GM21367 (cell line): ENCODE measurements around the gene CPOX.
"Not testable (repeated sequence)": the region's sequence is repeated elsewhere in the genome, so short reads cannot be mapped to it uniquely, and the experiment has no call there.

Experiments
- ATAC-seq: cut with Tn5 transposase; IDR thresholded peaks from one replicate; pipeline ENCODE4 v1.9.1; 2021; ENCODE audit not compliant: unreplicated experiment

The CPOX gene

DNA sequence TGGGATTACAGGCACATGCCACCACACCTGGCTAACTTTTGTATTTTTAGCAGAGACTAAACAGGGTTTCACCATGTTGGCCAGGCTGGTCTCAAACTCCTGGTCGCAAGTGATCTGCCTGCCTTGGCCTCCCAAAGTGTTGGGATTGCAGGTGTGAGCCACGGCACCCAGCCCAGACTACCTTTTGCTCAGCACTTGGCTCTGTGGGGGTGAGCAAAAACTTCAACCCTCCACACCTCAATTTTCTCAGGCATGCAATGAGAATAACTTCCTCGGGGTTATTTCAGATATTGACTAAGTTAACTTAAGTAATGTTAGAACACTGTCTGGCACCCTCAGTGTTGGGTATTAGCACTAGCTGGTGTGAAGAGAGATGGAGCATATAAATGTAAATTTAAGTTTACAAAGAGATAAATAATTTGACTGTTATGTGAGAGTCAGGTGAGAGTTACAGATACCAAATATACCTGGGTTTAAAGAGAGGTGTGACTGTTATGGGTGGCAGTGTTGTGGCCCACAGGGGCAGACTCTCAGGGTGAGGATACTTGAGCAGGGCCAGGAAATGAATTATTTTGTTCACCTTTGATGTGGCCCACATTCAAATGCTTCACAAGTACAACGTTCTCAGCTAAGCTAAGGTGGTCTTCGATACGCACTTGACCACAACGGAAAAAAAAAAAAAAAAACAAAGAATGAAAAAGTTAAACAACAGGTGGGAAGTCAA lies 29.0 kb downstream of the CPOX start:
- ATAC-seq: peak; percentile 13

DNA sequence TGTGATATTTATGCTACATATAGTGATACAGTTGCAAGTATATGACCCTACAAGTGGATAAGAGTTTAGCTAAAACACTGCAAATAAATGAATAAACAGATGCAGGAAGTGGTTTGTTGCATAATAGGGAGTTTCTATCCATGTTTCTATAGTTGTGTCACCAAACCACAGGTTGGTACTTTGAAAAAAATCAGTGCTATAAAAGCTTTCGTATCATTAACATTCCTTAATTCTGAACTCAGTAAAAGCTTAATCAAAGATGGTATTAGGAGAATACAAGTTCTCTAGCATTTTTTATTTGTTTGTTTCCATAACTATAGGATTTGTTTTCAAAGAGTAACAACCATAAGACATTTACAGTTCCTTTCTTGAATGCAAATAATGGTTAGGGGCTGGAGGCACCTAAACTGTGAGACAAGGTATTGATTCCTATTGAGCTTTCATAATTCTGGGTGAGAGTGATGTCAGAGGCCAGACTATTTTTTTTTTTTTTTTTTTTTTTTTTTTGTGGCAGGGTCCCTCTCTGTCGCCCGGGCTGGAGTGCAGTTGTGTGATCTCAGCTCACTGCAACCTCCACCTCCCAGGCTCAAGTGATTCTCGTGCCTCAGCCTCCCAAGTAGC lies 29.6 kb downstream of the CPOX start:
- peak; percentile 43 for ATAC-seq

DNA sequence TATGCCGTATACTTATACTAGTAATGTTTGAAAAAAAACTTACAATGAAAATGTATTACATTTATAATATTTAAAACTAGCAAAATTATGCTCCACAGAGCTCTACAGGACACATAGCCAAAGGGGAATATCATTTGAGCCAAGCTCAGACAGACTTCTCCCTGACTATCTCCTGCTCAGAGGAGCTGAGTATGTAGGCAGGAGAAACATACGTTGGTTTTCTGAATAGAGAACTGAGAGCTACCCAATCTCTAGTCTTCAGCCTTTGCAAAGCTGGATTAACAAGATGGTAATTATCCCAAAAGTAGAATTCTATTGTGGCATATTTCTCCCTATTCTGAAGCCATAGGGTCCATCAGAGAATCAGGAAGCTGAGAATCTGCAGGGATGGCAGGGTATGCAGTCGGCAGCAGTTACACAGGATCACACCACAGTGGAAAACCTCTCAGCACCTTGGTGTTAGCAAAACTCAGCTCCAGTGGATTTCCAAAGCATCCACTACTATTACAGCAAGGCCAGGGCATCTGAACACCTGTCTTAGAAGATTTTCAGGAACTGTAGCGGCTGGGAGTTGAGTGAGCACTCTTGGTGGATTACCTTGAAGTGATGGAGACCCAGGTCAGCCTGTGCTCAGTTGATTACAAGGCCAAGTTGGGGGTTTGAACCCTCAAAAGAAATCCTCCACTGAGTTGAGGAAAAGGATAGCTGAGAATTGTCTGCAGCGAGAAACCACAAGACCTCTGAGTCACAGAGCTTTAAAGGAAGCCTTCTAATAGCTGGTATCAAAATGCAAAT lies 31.5 kb downstream of the CPOX start:
- no peak for ATAC-seq

DNA sequence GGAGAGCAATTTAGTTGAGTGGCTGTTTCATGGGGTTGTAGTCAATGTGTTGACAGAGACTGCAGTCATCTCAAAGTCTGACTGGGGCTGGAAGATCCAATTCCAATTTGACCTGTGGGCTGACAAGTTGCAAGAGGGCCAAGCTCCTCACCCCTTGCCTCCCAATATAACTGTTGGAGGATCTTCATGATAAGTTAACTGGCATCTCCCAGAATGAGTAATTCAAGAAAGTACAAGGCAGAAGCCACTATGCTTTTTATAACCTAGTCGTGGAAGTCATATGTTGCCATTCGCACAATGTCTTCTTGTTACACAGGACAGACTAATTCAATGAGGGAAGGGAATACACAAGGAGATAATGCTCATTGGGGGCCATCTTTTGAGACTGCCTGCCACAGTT lies 32.5 kb downstream of the CPOX start:
- ATAC-seq: no peak

DNA sequence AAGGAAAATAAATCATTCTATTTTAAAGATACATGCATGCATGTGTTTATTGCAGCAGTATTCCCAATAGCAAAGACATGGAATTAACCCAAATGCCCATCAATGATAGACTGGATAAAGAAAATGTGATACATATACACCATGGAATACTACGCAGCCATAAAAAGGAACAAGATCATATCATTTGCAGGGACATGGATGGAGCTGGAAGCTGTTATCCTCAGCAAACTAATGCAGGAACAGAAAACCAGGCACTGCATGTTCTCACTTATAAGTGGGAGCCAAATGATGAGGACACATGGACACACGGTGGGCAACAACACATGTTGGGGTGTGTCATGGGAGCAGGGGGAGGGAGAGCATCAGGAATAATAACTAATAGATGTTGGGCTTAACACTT lies 33.6 kb downstream of the CPOX start:
- ATAC-seq: not testable (repeated sequence)

DNA sequence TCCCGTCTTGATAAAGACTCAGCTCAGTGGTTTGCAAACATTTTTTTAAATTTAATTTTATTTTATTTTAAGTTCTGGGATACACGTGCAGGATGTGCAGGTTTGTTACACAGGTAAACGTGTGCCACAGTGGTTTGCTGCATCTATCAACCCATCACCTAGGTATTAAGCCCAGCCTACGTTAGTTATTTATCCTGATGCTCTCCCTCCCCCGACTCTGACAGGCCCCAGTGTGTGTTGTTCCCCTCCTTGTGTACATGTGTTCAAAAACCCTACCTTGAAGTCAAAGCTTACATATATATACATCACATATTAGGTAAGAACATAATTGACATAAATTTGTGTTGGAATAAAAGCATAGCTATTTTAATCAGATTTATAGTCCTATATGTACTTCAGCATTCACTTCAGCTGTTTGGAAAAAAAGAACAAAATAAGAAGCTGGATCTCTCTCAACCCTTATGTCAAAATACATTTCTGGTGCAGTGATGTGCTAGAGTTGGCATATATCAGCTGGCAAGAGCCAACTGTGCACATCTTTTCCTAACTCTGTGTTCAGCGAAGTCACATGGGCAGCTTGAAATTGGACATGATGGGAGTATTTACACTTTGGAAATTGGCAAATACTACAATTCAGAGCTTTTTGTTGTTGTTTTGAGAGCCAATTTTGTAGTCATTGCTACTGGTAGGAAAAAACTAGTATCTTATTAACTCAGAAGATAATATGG lies 35.1 kb downstream of the CPOX start:
- ATAC-seq: no peak

DNA sequence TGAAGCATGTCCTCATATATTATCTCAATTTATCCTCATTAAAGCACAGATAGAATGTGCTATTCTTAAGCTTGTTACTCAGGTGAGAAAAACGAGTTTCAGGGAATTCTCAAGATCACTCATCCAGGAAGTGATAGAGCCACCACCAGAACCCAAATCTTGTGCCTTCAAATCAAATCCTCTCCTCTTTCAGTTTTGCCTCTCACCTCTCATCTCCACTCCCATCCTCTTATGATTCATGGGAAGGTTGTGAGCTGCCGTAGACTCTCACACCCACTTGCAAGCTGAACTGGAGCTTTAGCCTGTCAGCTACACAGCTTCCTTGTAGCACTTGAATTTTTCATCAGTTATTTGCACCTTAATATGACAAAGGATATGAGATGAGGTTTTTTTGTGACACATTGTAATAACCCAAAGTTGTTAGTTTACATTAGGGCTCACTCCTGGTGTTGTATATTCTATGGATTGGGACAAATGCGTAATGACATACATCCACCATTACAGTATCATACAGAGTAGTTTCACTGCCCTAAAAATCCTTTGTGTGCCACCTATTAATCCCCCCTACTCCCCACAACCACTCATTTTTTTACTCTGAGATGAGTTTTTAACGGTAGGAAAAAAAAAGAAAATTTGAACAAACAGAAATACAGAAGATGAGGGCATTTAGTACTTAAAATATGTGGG lies 35.9 kb downstream of the CPOX start:
- no peak for ATAC-seq

DNA sequence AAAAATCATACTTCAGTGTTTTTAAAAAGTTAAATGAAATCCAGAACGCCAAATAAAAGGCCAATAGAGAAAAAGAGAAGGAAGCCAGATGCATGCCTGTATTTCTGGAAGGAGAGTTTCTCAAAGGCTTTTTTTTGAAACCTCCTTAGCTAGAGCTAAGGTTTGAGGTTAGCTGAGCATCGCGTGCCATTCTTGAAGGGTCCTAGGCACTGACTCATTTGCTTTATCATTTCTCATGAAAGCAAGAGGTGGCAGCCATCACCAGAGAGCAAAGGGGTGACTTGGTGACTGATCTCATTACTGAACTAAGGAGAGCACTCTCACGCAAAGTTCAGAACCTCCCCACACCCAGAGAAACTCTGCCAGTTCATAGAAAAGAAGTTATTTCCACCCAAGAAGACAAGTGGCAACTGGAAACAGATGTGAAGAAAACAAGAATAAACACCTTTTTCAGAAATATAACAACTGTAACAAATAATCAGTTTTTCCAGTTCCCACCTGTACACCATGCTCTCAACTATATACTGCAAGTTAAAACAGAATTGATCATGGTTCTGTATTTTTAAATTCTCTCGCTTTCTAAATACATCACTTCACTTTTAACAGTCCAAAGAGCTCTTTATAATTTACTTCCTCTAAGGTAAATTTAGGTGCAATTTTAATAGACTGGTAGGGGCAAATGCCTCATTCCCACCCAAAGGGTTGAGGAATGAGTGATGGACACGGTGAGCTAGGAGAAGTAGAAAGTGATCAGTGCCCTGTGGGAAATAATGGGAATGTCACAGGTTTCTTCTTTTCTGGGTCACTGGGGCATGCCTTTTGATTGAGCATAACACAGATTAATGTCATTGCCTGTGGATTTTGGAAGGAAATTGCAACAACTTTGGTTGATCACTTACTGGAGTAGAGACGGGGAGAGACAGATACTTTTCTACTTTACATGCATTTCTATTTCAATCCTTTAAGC lies 37.0 kb downstream of the CPOX start:
- ATAC-seq: peak; percentile 76

DNA sequence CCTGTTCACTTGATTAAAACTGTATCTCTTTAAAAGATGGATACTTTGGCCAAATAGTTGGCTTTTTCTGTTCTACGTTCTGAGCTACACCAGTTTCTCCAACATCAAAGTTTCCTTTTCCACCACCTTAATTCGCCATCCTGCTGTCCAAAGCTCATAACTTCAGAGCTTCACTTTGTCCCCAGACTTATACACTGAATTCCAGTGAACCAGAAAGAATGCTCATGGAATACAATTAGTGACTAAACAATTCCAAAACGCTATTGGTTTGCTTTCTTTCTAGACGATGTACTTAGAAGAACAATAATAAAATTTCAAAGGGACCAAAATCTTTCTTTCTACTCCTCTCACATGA lies 38.4 kb downstream of the CPOX start:
- ATAC-seq: no peak

DNA sequence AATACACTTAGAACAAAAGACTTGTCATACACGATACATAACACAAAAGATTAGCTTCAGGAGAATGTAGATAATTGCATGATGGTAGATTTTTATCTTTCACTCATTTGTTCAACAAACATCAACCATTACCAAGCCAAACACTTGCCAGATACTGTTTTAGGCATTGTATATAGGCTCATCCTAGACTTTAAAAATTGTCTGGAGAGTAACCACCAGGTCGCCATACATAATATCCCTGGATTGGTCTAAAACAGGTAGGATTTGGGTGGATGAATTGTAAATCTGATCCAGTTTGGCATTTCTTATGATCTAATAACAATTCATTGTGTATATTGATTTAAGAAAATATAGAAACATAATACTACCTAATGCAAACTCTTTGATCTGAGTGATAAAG lies 38.8 kb downstream of the CPOX start:
- no peak for ATAC-seq

DNA sequence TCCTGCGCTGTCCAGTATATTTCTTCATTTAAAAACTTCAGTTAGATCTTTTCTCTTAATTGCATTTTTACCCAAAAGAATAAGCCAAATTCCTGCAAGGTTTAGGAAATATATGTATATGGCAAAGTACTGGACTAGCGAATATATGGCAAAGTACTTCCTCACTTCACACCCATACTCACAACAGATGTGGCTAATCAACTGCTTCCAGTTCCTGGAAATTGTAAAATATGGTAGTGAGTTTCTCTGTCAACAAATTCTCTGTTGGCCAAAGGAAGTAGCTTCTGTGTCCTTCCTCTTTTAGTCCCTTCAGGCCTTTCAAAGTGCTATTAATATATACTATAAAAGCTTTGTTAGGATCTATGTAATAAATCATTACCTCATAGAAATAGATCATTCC lies 39.7 kb downstream of the CPOX start:
- ATAC-seq: no peak

DNA sequence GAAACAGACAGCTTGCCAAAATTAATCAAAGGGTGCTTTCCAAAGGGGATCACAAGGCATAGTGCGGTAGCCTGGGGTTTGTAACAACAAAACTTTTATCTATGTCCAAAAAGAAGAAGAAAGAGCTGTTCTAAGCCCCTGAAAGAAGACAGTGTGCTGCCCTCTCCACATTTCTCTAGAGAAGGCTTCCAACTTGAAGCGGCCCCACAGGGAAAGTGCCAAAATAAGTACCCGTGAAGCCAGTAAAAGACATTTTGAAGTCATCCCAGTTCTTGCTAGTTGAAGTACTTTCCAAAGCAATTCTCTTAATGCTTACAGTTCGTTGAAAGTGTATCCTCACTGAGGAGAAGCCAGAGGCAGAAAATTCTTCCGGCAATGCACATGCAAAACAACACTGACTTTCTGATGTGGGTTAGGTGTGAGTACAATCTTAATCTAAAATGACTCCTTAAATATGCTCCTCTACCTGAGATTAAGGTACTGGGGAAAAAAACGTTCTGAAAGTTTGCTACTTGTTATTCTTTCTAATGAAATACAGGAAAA lies 40.3 kb downstream of the CPOX start:
- no peak for ATAC-seq

DNA sequence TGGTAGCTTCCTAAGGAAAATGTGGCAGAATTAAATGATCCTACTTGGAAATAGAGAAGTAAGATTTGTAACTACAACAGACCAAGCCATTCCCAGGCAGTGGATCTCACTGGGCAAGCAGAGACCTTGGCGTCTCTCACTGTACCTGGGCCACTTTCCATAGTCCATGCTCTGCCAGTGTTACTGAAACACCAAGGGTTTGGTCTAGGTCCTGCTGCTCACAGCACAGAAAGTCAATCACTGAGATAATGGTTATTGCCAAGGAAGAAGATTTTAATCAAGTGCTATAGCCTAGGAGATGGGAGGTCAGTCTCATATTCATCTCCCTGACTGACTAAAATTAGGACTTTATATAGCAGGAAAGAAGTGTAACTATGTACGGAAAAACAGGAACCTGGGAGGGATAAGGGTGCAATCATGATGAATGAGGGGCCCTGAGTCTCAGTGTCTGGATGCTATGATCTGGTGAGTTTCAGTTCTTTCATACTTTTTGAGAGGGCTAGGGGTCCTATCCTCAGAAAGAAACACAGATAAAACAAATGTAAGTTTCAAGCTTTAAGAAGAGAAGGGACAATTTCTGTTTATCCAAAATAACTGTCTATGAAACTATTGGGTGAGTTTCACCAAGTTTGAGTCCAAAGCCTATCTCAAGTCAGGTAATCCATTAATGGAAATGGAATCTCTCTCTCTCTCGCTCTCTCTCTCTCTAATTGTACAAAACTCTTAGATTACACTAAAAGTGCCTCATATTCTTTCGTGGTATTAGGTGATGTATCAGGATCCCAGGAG lies 41.0 kb downstream of the CPOX start:
- ATAC-seq: no peak

DNA sequence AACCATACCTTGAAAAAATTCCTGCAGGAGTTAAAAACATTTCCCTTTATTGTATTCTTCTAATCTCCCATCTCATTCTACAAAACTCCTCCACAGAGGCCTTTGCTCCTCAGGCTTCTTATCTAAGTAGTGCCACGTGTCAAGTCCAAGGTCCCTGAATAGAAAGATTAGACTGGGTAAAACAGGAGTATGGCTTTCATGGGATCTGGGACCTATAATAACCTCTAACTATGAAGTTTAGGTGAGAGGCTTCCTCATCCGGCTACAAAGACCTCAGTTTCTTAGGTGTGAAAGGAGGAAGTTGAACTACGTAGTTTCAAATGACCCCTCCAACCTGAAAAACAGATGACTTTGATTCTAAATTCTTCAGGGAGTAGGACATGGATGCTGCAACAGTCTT lies 41.7 kb downstream of the CPOX start:
- ATAC-seq: no peak

DNA sequence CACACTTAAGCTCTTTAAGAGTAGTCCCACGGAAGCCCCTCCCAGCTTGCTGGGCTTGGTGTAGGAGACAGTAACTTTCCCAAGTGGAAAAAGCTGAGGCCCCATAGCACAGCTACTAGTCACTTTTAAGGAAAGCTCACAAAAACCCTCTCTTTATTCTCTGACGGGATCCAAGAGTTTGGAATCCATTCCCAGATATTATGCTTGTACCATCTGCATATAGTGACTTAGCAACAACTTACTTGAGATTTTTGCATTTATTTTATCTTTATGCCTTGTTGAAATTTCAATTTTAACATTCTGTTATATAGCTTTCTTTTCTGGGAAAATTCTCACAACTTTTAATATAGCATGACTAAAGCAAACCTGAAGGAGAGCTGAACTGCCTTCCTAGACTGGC lies 42.2 kb downstream of the CPOX start:
- no peak for ATAC-seq

DNA sequence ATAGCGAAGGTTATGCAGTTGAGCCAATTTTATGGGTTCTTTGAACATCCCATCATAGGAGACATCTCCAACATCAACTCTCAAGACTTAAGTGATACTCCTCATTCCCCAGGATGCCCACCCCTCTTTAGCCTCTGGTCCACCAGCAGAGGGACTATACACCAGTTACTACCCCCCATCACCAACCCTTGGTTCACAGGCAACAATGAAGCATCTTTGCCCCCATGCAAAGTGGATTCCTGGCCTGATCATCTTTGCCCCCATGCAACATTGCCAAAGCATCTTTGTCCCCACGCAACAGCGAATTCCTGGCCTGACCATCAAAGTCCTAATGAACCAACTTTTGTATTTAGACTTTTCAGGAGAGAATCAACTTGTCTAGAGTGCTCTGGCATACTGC lies 42.6 kb downstream of the CPOX start:
- ATAC-seq: no peak

DNA sequence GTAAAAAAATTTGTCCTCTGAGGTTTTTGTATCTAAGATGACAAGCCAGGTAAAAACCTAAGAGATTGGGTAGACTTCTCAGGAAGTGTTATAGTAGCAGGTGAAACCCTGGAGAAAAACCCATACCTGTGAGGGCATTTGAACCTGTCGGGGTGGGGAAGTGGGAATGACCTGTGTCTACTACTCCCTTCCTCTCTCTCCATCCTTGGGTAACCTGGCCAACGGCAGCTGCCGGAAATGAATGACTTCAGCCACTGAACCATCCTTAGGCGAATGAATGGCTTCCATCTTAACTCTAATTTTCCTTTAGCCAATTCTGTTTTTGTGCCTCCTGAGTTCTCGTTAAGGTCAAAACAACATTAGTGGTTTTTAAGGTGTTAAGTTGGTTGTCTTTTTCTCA lies 44.9 kb downstream of the CPOX start:
- no peak for ATAC-seq

DNA sequence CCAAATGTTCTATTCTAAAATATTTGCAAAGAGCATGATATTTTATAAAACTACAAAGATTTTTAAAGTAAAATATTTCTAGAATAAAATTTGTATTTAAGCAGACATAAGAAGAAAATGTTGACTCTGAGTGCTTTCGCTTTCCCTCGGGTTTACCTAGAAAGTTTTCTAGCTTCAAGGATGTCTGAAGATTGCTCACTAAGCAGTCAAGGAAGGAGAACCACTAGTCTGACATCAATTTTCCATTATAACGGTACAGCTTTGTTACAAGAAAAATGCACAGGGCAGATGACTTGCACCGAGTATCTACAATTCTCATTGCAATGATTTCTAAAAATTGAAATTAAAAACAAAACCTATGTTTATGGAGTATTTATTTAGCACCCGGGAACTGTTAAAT lies 47.5 kb downstream of the CPOX start:
- ATAC-seq: peak; percentile 64

DNA sequence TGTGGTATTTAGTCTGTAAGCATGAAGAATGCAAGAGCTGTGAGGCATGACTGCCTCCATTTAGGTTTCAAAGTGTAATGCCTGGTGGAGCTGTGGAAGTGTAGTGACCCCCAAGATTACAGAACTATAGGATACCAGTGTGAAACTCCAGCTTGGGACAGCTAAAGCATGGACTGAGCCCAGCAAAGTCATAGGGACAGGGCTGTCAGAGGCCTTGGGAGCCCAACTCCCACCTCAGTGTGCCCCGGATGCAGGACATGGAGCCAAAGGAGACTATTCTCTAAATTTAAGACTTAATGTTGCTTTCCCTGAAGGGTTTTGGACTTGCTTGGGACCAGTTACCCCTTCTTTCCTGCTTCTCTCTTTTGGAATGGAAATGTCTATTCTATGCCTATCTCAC lies 50.8 kb downstream of the CPOX start:
- no peak for ATAC-seq
